GM18505 (cell line): ENCODE measurements around the gene SSPN.

Experiments
- ATAC-seq: cut with Tn5 transposase; IDR thresholded peaks from one replicate; pipeline ENCODE4 v1.9.1; 2021; ENCODE audit not compliant: unreplicated experiment
- POLR2A ChIP-seq: IDR thresholded peaks from 4 replicates; pipeline ENCODE4 v1.6.1; 2011; ENCODE audit warnings: borderline replicate concordance; ENCODE audit not compliant: insufficient read depth, insufficient read length; ENCODE audit errors: extremely low read depth

SSPN gene

GRCh38 chr12:26244503-26244902 lies 49.1 kb downstream of the SSPN start:
- no peak for ATAC-seq
- no peak for TF ChIP-seq POLR2A

GRCh38 chr12:26245175-26245942 lies 50.0 kb downstream of the SSPN start:
- no peak for ATAC-seq
- no peak for TF ChIP-seq POLR2A

- ATAC-seq, result no peak
- TF ChIP-seq POLR2A, result no peak
Measured at GRCh38 chr12:26246483-26247164, 51.3 kb downstream of the SSPN start.

DNA sequence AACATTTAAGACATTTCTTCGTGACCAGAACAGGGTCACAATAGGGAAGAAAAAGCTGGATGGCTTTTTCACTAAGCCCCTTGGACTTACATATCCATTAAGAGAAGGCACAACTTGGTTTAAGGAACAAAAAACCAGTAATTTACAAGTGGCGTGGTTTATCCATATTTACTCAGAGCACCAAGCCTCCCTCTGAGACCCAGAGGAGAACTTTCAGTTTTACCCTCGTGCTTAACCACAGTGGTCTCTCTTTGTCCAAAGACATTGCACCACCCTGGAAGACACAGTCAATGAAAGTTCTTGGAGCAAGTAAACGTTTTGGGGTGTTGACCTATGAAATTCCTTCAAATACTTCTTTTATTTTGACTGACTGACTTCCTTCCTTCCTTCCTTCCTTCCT lies 52.5 kb downstream of the SSPN start:
- ATAC-seq, result no peak
- TF ChIP-seq POLR2A, result no peak

GRCh38 chr12:26250801-26251200 lies 55.4 kb downstream of the SSPN start:
- no peak for TF ChIP-seq POLR2A

DNA sequence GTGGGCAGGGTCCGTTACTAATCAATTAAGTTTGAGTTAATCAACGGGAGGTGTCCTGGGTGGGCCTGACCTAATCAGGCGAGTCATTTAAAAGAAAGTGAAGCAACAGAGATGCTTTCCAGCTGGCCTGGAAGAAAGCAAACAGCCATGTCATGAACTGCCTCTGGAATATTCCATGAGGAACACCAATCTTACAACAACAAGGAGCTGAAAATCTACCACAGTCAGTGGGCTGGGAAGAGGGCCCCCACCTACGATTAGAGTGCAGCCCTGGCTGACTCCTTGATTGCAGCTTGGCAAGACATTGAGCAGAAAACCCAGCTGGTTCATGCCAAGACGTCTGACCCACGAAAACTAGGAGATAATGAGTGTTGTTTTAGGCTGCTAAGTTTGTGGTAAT lies 56.2 kb downstream of the SSPN start:
- TF ChIP-seq POLR2A, result no peak
- ATAC-seq, result no peak

More at GRCh38 chr12:26250801-26251200, 55.4 kb downstream of the SSPN start:
- no peak for ATAC-seq

GRCh38 chr12:26252946-26253345 lies 57.6 kb downstream of the SSPN start:
- ATAC-seq, result no peak
- TF ChIP-seq POLR2A, result no peak

GRCh38 chr12:26255893-26256645 lies 60.7 kb downstream of the SSPN start:
- ATAC-seq, result no peak
- TF ChIP-seq POLR2A, result no peak

- ATAC-seq, result no peak
- TF ChIP-seq POLR2A, result no peak
Measured at GRCh38 chr12:26264215-26264838, 69.0 kb downstream of the SSPN start.

DNA sequence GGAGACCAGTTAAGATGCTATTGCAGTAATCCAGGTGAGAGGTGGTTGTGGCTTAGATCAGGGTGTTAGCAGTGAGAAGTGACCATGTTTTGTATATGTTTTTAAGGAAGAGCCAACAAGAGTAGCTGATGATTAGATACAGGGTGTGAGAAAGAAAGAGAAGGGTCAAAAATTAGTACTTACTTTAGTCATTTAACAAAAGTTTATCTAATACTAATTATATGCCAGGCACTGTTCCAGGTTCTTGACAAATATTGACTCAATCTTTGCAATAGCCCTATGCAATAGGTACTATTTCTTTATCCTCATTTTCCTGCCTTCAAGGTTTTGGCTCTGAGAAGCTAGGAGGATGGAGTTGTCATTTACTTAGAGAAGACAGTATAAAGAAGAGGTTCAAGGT lies 70.2 kb downstream of the SSPN start:
- ATAC-seq, result no peak
- no peak for TF ChIP-seq POLR2A

DNA sequence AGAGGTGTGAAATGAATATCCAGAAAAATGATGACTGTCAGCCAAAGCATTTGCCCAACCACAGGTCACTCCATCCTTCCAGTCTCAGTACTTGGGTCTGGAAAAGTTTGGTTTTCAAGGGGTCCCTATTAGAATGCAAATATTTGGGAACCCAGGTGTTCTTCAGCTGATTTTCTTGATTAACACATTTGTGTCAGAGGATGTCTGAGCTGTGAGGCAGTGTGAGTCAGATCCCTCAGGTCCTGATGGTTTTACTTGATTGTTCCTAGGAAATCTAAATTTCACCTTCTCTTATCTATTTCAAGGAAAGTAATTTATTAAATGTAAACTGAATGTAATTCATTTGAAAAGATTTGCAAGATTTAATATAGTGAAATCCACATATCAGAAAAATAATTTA lies 71.5 kb downstream of the SSPN start:
- ATAC-seq, result no peak
- no peak for TF ChIP-seq POLR2A

DNA sequence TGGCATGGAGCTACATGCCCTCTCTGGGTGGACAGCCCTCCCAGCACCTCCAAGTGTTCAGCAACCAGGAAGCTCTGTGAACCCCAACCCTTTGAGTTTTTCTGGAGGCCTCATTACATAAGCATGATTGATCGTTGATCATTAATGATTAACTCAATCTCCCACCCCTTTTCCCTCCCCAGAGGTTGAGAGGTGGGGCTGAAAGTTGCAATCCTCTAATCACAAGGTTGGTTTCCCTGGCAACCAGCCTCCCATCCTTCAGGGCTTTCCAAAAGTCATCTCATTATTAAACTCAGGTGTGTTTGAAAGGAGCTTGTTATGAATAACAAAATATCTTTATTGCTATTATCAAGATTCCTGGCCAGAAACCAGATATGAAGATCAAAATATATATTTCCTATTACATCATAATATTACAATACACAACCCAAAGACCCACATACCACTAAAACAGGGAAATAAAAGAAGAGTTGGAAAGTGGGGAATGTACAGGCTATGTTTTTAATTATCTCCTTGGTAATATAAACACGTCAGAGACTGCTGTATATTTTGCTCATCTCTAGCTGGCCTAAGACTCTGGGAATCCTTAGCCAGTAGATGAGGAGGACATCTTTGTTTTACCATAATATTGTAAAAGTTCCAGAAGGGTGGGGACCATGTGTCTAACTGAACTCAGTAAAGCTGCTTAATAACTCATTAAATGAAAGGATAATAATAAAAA lies 73.6 kb downstream of the SSPN start:
- no peak for TF ChIP-seq POLR2A
- ATAC-seq, result no peak
